Nephron progenitor cell (in vitro differentiated cells): ENCODE results near the gene SP9.

ENCODE experiments used
- DNase-seq: peaks from one replicate; pipeline ENCODE4 v3.0.0; 2021
- H3K27ac Mint-ChIP-seq: 2 replicates; pipeline ENCODE4 v1.8.0; 2021; ENCODE audit warnings: mild to moderate bottlenecking, moderate library complexity, mixed read lengths
- H3K27me3 Mint-ChIP-seq: 2 replicates; pipeline ENCODE4 v1.8.0; 2021; ENCODE audit warnings: mild to moderate bottlenecking, low read depth, mixed read lengths; ENCODE audit not compliant: poor library complexity
- H3K36me3 Mint-ChIP-seq: 2 replicates; pipeline ENCODE4 v1.8.0; 2021; ENCODE audit warnings: low read depth, mixed read lengths
- H3K4me1 Mint-ChIP-seq: 2 replicates; pipeline ENCODE4 v1.8.0; 2021; ENCODE audit warnings: mixed read lengths
- H3K4me3 Mint-ChIP-seq: 2 replicates; pipeline ENCODE4 v1.8.0; 2021; ENCODE audit warnings: mild to moderate bottlenecking, moderate library complexity, mixed read lengths
- H3K9me3 Mint-ChIP-seq: 2 replicates; pipeline ENCODE4 v1.8.0; 2021; ENCODE audit warnings: mild to moderate bottlenecking, moderate library complexity, mixed read lengths
- CTCF ChIP-seq: fragments of 200-600 bp; sonication (generic); IDR thresholded peaks from 2 replicates; pipeline ENCODE4 v1.5.0; 2021; ENCODE audit warnings: antibody characterized with exemption

Gene SP9

GRCh38 chr2:174368691-174369090 lies 33.9 kb downstream of the SP9 start:
- peaks cover 42% of the 10 kb centered on the region for H3K9me3 Mint-ChIP-seq
- no peak overlapping the region for H3K4me3 Mint-ChIP-seq
- TF ChIP-seq CTCF, result no peak
- no peaks in the 10 kb centered on the region for H3K27me3 Mint-ChIP-seq
- no peak for DNase-seq
- peaks cover 79% of the 10 kb centered on the region for H3K36me3 Mint-ChIP-seq
- H3K4me1 Mint-ChIP-seq, result no peaks in the 10 kb centered on the region
- no peak overlapping the region for H3K27ac Mint-ChIP-seq

GRCh38 chr2:174376967-174377366 lies 42.2 kb downstream of the SP9 start:
- Mint-ChIP-seq H3K36me3 (peaks cover 66% of the 10 kb centered on the region), H3K4me3 (no peak overlapping the region), H3K27ac (no peak overlapping the region), H3K4me1 (no peaks in the 10 kb centered on the region), H3K9me3 (no peaks in the 10 kb centered on the region), H3K27me3 (no peaks in the 10 kb centered on the region)
- DNase-seq, result no peak
- TF ChIP-seq CTCF, result no peak

- no peaks in the 10 kb centered on the region for H3K4me1 Mint-ChIP-seq
- no peak for DNase-seq
- H3K9me3 Mint-ChIP-seq, result no peaks in the 10 kb centered on the region
- H3K36me3 Mint-ChIP-seq, result peaks cover 64% of the 10 kb centered on the region
- H3K27ac Mint-ChIP-seq, result no peak overlapping the region
- H3K4me3 Mint-ChIP-seq, result no peak overlapping the region
- H3K27me3 Mint-ChIP-seq, result no peaks in the 10 kb centered on the region
- TF ChIP-seq CTCF, result no peak
Measured at GRCh38 chr2:174383796-174384195, 49.0 kb downstream of the SP9 start.

- TF ChIP-seq CTCF, result no peak
Measured at GRCh38 chr2:174385201-174385600, 50.4 kb downstream of the SP9 start.

More at GRCh38 chr2:174385201-174385600, 50.4 kb downstream of the SP9 start:
- no peak for DNase-seq
- Mint-ChIP-seq H3K4me1 (no peaks in the 10 kb centered on the region), H3K27me3 (no peaks in the 10 kb centered on the region), H3K27ac (no peak overlapping the region), H3K4me3 (no peak overlapping the region), H3K36me3 (peaks cover 63% of the 10 kb centered on the region), H3K9me3 (no peaks in the 10 kb centered on the region)
